GM20000 (cell line): ENCODE data around the gene TRAF3.

Source experiments
- DNase-seq: peaks from one replicate; pipeline ENCODE4 v3.0.0; 2012; ENCODE audit warnings: low spot score
- TF ChIP-seq, protein P1 (sequence below): IDR thresholded peaks from 2 replicates; pipeline ENCODE4 v1.5.1; 2012; ENCODE audit warnings: mild to moderate bottlenecking, control low read depth; ENCODE audit errors: extremely low read depth, missing control alignments

TRAF3 gene

DNA sequence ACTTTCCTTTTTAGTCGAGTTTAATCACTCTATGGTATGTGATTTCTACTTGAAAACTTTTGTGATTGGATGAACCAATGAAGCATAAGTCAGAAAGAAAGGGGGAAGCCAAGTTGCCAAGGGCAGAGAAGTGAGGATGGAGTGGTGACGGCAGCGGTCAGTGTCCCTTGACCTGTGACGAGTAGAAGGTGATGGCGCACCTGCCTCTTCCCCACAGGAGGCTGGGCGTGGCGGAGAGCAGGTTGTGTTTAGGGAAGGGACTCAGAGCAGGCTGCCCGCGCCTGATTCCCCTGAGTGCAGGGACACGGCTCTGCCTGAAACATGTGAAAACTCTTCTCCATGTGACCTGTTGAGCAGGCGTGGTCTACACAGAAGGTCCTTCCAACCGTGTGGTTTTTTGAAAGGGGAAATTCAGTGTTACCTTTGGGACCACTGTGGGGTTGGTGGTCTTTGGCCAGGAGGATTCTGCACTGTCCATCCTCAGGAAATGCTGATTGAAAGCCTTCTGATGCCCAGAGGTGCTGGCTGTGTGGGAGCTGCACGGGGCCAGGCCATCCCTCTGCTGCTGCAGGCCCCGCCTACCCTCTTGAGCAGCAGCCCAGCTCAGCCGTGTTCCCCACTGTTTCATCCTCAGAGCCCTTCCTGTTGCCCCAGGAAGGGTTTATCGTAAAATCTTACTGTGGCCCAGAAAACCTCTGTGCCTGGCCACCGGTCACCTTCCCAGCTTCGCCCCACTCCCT is 121.7 kb downstream of the TRAF3 start:
- DNase-seq = peak; percentile 51
- TF ChIP-seq, protein P1, sequence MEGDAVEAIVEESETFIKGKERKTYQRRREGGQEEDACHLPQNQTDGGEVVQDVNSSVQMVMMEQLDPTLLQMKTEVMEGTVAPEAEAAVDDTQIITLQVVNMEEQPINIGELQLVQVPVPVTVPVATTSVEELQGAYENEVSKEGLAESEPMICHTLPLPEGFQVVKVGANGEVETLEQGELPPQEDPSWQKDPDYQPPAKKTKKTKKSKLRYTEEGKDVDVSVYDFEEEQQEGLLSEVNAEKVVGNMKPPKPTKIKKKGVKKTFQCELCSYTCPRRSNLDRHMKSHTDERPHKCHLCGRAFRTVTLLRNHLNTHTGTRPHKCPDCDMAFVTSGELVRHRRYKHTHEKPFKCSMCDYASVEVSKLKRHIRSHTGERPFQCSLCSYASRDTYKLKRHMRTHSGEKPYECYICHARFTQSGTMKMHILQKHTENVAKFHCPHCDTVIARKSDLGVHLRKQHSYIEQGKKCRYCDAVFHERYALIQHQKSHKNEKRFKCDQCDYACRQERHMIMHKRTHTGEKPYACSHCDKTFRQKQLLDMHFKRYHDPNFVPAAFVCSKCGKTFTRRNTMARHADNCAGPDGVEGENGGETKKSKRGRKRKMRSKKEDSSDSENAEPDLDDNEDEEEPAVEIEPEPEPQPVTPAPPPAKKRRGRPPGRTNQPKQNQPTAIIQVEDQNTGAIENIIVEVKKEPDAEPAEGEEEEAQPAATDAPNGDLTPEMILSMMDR = no peak

DNA sequence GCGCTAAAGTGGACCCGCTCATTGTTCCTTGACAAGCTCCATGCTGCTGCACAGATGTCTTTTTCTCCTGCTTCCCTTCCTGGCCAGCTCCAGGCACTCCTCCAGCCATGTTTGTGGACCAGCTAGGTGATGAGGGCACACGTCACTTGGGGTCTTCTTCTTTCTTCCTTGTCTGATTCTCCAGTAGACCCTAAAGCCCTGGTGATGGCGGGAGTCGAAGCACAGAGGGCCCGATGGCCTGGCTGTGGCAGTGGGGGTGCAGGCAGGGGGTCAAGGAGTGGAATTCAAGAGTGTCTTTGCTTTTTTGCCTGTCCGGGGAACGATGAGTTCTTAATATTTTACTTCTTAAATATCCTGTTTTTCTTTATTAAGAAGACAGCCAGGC is 122.3 kb downstream of the TRAF3 start:
- DNase-seq = no peak
- TF ChIP-seq, protein P1 = no peak

DNA sequence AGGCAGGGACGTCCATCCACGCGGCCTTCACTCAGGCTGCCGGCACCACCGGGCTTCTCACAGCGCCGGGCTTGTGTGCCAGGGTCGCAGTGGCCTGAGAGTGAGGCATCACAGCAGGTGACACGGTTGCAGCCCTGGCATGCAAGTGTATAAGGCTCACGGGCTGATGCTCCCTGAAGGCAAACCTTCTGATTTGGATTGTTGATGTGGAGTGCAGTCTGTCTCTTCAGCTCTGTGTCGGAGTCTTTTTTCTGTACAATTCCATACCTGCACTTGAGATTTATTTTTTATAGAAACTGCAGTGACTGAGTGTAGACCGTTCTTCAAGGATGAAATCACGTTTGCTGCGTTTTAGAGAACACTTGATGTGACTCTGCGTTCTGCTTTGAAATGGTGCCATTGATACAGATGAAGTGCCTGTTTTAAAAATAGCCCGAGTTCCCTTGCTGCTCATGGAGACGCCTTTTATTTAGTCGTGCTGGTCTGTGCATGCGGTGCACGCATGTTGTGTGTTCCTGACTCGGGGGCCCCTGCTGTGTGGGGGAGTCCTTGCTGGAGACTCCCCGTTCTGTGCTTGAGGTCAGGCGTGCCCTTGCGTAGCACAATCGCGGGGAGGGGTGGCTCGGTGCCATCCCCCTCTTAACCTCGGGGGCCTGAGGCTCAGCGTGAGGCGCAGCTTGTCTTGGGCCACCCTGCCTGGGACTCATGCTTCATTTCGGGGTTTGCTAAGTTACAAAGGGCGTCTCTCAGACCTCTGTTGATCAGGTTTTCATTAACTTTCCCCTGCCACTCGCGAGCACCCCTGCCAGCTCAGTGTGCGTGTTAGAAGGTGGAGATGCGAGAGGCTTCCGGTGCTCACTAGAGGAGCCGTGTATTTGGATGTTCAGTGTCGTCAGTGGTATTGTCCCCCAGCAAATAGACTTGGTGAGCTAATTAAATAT is 123.7 kb downstream of the TRAF3 start:
- TF ChIP-seq, protein P1 = no peak
- DNase-seq = peak; percentile 74

DNA sequence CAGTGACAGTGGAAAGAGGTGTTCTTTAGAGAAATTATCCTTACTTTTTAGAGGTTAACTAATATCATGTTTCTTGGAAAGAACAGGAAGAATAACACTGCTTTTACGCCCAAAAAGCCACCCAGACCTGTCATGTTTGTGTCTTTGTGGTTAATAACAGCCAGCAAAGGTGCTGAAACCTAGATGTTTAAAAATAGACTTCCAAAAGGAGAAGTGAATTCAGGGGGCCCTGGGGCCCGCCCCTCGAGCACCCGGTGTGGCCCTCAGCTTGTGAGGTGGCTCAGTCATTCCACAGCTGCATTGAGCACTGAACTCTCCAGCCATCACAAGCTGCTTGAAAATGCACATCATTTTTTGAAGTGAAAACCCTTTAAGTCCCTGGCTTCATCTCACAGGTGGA is 124.4 kb downstream of the TRAF3 start:
- peak; percentile 95 for DNase-seq
- TF ChIP-seq, protein P1 = no peak

DNA sequence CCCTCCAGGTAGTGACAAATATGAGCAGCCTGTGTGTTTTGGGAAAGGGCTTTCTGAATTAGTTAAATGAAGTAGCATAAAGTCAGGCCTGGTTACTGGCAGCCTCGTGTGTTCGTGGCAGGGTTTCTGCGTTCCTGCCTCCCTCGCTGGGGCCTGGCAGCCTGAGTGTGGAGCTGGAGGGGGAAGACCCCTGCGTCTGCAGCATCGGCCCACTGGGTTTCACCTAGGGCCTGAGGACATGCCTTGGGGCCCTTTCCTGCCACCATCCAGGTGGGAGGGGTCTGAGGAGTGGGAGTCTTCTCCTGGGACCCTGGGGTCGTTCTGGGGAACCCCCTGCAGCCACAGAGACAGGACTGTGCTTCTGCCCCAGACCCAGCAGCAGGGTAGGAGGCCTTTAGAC is 124.8 kb downstream of the TRAF3 start:
- TF ChIP-seq, protein P1 = no peak
- DNase-seq = peak; percentile 65

DNA sequence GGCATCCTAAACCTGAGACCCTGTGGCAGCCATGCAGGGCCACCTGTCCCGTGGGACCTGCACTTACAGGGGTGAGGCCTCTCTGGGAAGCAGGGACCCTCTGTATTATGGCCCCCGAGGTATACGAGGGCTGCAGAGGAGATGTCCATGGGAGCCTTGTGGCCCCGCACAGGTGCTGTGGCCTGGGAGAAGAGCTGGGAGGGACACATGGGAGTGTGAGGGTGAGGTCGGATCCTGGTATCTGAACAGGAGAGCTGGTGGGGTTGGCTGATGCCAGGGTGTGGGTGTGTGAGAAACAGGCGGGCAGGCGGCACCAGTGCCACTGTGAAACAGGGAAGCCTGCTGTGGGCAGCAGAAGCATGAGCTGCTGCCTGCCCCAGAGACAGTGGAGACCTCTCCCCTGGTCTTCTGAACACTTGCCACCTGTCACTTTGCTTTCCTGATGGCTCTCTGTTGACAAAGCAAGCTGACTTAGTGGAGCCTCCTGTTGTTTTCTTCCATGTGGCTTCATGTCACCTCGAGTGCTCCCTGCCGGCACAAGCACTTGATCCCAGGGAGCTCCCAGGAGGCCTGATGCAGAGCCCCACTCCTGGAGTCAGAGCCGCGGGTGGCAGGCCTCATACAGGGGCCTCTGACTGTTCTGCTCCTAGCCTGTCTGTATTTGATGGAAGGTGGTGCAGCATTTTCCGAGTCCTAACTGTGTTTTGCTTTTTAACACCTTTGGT is 125.4 kb downstream of the TRAF3 start:
- TF ChIP-seq, protein P1 = no peak
- no peak for DNase-seq
